GM18519 (cell line): Measurements from ENCODE around the gene UNC13B.

Experiments
- ATAC-seq: cut with Tn5 transposase; IDR thresholded peaks from one replicate; pipeline ENCODE4 v1.9.1; 2021; ENCODE audit warnings: mild to moderate bottlenecking, moderate library complexity; ENCODE audit not compliant: unreplicated experiment, low FRiP score

Gene UNC13B

GRCh38 chr9:35272989-35273388, 111.2 kb downstream of the UNC13B start:
- ATAC-seq = no peak

GRCh38 chr9:35273591-35273990, 111.8 kb downstream of the UNC13B start:
- ATAC-seq = no peak

GRCh38 chr9:35274993-35275392, 113.2 kb downstream of the UNC13B start:
- ATAC-seq = no peak

- ATAC-seq = no peak
Measured at GRCh38 chr9:35277171-35277520, 115.3 kb downstream of the UNC13B start.

- no peak for ATAC-seq
Measured at GRCh38 chr9:35277628-35278359, 116.0 kb downstream of the UNC13B start.

GRCh38 chr9:35279946-35280345, 118.1 kb downstream of the UNC13B start:
- ATAC-seq = no peak

GRCh38 chr9:35280399-35280798, 118.6 kb downstream of the UNC13B start:
- no peak for ATAC-seq

GRCh38 chr9:35285731-35286130, 123.9 kb downstream of the UNC13B start:
- ATAC-seq = no peak

GRCh38 chr9:35286381-35286780, 124.6 kb downstream of the UNC13B start:
- ATAC-seq = no peak

GRCh38 chr9:35287987-35288632, 126.3 kb downstream of the UNC13B start:
- ATAC-seq = no peak

- ATAC-seq = no peak
Measured at GRCh38 chr9:35288778-35289177, 127.0 kb downstream of the UNC13B start.

- no peak for ATAC-seq
Measured at GRCh38 chr9:35293376-35293964, 131.7 kb downstream of the UNC13B start.

- no peak for ATAC-seq
Measured at GRCh38 chr9:35294066-35294465, 132.3 kb downstream of the UNC13B start.

- ATAC-seq = no peak
Measured at GRCh38 chr9:35294556-35294955, 132.7 kb downstream of the UNC13B start.

GRCh38 chr9:35295369-35296036, 133.7 kb downstream of the UNC13B start:
- ATAC-seq = no peak

GRCh38 chr9:35303567-35303966, 141.8 kb downstream of the UNC13B start:
- ATAC-seq = no peak

GRCh38 chr9:35306283-35306682, 144.5 kb downstream of the UNC13B start:
- ATAC-seq = no peak

- ATAC-seq = no peak
Measured at GRCh38 chr9:35308316-35308715, 146.5 kb downstream of the UNC13B start.

- ATAC-seq = no peak
Measured at GRCh38 chr9:35311891-35312639, 150.3 kb downstream of the UNC13B start.

- no peak for ATAC-seq
Measured at GRCh38 chr9:35313460-35313859, 151.7 kb downstream of the UNC13B start.

- no peak for ATAC-seq
Measured at GRCh38 chr9:35313916-35314315, 152.1 kb downstream of the UNC13B start.
